SK-N-SH (cell line): ENCODE measurements around the gene CMPK1.

Source experiments
- EZH2phosphoT487 ChIP-seq: fragments of 200-600 bp; sonication (generic); IDR thresholded peaks from 2 replicates; pipeline ENCODE4 v1.6.1; 2017; ENCODE audit warnings: low read depth, mixed run types, mild to moderate bottlenecking, antibody characterized with exemption, moderate library complexity, borderline replicate concordance
- FOSL2 ChIP-seq: IDR thresholded peaks from 2 replicates; pipeline ENCODE4 v1.4.0; 2012; ENCODE audit warnings: low read depth, mild to moderate bottlenecking, moderate library complexity, borderline replicate concordance
- JUND ChIP-seq: IDR thresholded peaks from 2 replicates; pipeline ENCODE4 v1.4.0; 2012
- MXI1 ChIP-seq: IDR thresholded peaks from 2 replicates; pipeline ENCODE4 v1.6.1; 2012; ENCODE audit warnings: mild to moderate bottlenecking, low read depth, low read length, improper control_type of control experiment
- RAD21 ChIP-seq: IDR thresholded peaks from 2 replicates; pipeline ENCODE4 v1.6.1; 2012; ENCODE audit warnings: mild to moderate bottlenecking, low read length
- RFX5 ChIP-seq: IDR thresholded peaks from 2 replicates; pipeline ENCODE4 v1.6.1; 2012; ENCODE audit warnings: mild to moderate bottlenecking, improper control_type of control experiment, low read length
- SIN3A ChIP-seq: IDR thresholded peaks from 2 replicates; pipeline ENCODE4 v1.6.1; 2012; ENCODE audit warnings: low read depth, mild to moderate bottlenecking, low read length, moderate library complexity, borderline replicate concordance
- TAF1 ChIP-seq: IDR thresholded peaks from 2 replicates; pipeline ENCODE4 v1.6.1; 2012; ENCODE audit warnings: low read depth, mild to moderate bottlenecking, low read length, moderate library complexity, borderline replicate concordance
- TCF12 ChIP-seq: IDR thresholded peaks from 2 replicates; pipeline ENCODE4 v1.4.0; 2012
- TEAD4 ChIP-seq: IDR thresholded peaks from 2 replicates; pipeline ENCODE4 v1.4.0; 2012; ENCODE audit warnings: mild to moderate bottlenecking, borderline replicate concordance; ENCODE audit not compliant: insufficient read depth
- ZBTB33 ChIP-seq: IDR thresholded peaks from 2 replicates; pipeline ENCODE4 v1.4.0; 2012; ENCODE audit warnings: low read depth, borderline replicate concordance
- TF ChIP-seq, protein P1 (sequence below): fragments of 200-600 bp; sonication (generic); IDR thresholded peaks from 2 replicates; pipeline ENCODE4 v1.6.1; 2017; ENCODE audit warnings: antibody characterized with exemption, mild to moderate bottlenecking, moderate library complexity
- TF ChIP-seq, protein P2 (sequence below): IDR thresholded peaks from 2 replicates; pipeline ENCODE4 v1.6.1; 2012; ENCODE audit warnings: mild to moderate bottlenecking, low read depth, low read length, moderate library complexity
- TF ChIP-seq, protein P3 (sequence below): fragments of 150-350 bp; IDR thresholded peaks from 2 replicates; pipeline ENCODE4 v1.6.1; 2017; ENCODE audit warnings: antibody characterized with exemption, low read length, low read depth, borderline replicate concordance

GRCh38 chr1:47333578-47333921, at the start of gene CMPK1:
- TF ChIP-seq, protein P1, sequence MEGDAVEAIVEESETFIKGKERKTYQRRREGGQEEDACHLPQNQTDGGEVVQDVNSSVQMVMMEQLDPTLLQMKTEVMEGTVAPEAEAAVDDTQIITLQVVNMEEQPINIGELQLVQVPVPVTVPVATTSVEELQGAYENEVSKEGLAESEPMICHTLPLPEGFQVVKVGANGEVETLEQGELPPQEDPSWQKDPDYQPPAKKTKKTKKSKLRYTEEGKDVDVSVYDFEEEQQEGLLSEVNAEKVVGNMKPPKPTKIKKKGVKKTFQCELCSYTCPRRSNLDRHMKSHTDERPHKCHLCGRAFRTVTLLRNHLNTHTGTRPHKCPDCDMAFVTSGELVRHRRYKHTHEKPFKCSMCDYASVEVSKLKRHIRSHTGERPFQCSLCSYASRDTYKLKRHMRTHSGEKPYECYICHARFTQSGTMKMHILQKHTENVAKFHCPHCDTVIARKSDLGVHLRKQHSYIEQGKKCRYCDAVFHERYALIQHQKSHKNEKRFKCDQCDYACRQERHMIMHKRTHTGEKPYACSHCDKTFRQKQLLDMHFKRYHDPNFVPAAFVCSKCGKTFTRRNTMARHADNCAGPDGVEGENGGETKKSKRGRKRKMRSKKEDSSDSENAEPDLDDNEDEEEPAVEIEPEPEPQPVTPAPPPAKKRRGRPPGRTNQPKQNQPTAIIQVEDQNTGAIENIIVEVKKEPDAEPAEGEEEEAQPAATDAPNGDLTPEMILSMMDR: no peak
- TF ChIP-seq, protein P2, sequence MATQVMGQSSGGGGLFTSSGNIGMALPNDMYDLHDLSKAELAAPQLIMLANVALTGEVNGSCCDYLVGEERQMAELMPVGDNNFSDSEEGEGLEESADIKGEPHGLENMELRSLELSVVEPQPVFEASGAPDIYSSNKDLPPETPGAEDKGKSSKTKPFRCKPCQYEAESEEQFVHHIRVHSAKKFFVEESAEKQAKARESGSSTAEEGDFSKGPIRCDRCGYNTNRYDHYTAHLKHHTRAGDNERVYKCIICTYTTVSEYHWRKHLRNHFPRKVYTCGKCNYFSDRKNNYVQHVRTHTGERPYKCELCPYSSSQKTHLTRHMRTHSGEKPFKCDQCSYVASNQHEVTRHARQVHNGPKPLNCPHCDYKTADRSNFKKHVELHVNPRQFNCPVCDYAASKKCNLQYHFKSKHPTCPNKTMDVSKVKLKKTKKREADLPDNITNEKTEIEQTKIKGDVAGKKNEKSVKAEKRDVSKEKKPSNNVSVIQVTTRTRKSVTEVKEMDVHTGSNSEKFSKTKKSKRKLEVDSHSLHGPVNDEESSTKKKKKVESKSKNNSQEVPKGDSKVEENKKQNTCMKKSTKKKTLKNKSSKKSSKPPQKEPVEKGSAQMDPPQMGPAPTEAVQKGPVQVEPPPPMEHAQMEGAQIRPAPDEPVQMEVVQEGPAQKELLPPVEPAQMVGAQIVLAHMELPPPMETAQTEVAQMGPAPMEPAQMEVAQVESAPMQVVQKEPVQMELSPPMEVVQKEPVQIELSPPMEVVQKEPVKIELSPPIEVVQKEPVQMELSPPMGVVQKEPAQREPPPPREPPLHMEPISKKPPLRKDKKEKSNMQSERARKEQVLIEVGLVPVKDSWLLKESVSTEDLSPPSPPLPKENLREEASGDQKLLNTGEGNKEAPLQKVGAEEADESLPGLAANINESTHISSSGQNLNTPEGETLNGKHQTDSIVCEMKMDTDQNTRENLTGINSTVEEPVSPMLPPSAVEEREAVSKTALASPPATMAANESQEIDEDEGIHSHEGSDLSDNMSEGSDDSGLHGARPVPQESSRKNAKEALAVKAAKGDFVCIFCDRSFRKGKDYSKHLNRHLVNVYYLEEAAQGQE: no peak
- TF ChIP-seq SIN3A (no peak; the same call in 1 of the 2 replicates), RFX5 (no peak), EZH2phosphoT487 (no peak), MXI1 (peak; percentile 37; the same call in 1 of the 2 replicates), TCF12 (no peak), TAF1 (no peak), ZBTB33 (no peak), TEAD4 (no peak), JUND (no peak), FOSL2 (no peak), RAD21 (no peak)
- TF ChIP-seq, protein P3, sequence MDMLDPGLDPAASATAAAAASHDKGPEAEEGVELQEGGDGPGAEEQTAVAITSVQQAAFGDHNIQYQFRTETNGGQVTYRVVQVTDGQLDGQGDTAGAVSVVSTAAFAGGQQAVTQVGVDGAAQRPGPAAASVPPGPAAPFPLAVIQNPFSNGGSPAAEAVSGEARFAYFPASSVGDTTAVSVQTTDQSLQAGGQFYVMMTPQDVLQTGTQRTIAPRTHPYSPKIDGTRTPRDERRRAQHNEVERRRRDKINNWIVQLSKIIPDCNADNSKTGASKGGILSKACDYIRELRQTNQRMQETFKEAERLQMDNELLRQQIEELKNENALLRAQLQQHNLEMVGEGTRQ: no peak
